Measurements from ENCODE around the gene SLC30A1.

- no peak for TF ChIP-seq CTCF (IDR thresholded peaks at IDR 0.05)
- no peak for TF ChIP-seq POLR2AphosphoS5 (IDR thresholded peaks at IDR 0.05)
- no peak for TF ChIP-seq POLR2A (IDR thresholded peaks at IDR 0.05)
These were observed 46.1 kb upstream of the SLC30A1 start for GRCh38 chr1:211625040-211625439.
